Effector memory CD4-positive, alpha-beta T cell (primary cell): ENCODE data around the gene BCL10.
"Not testable (repeated sequence)": the region's sequence is repeated elsewhere in the genome, so short reads cannot be mapped to it uniquely, and the experiment has no call there.

ENCODE experiments used
- DNase-seq, 3 donors: peaks; one replicate each; pipeline ENCODE4 v3.0.0-alpha.2; 2020
- H3K27ac ChIP-seq: 2 replicates; pipeline ENCODE4 v1.7.0; 2013; ENCODE audit warnings: mild to moderate bottlenecking, low read length, moderate library complexity; ENCODE audit not compliant: insufficient read depth, poor library complexity, severe bottlenecking
- H3K27me3 ChIP-seq: replicated peaks from 2 replicates; pipeline ENCODE4 v1.7.0; 2013; ENCODE audit warnings: mild to moderate bottlenecking, low read length; ENCODE audit not compliant: insufficient read depth, control insufficient read depth, poor library complexity, severe bottlenecking
- H3K36me3 ChIP-seq: 2 replicates; pipeline ENCODE4 v1.7.0; 2013; ENCODE audit warnings: mild to moderate bottlenecking, low read length, moderate library complexity; ENCODE audit not compliant: control insufficient read depth, insufficient read depth
- H3K4me1 ChIP-seq: 2 replicates; pipeline ENCODE4 v1.7.0; 2013; ENCODE audit warnings: low read length, mild to moderate bottlenecking; ENCODE audit not compliant: control insufficient read depth, insufficient read depth, poor library complexity, severe bottlenecking
- H3K4me3 ChIP-seq: 2 replicates; pipeline ENCODE4 v1.7.0; 2013; ENCODE audit warnings: low read length, low read depth, mild to moderate bottlenecking; ENCODE audit not compliant: insufficient read depth, poor library complexity, severe bottlenecking
- H3K9me3 ChIP-seq: 2 replicates; pipeline ENCODE4 v1.7.0; 2013; ENCODE audit warnings: mild to moderate bottlenecking, low read length, moderate library complexity; ENCODE audit not compliant: control insufficient read depth

BCL10 gene

DNA sequence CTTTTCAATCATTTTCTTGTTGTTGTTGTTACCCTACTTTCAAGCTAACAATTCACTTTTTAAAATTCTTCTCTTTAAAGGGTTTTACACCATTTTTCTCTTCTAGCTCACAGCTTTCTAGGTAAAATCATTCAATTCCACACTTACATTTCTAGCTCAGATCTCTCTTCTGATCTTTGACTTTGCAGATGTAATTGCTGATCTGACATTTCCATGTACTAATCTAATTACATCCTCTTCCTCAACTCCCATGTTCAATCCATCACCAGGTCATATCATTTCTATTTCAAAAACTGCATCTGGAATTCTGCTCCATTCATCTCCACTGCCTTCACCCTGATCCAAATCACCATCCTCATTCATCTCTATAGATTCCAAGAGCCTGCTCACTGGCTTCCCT, 3.0 kb downstream of the BCL10 start:
- H3K4me3 ChIP-seq, result no peak overlapping the region
- H3K4me1 ChIP-seq, result no peaks in the 10 kb centered on the region
- no peak overlapping the region for H3K27ac ChIP-seq
- no peaks in the 10 kb centered on the region for H3K9me3 ChIP-seq
- H3K36me3 ChIP-seq, result peaks cover 17% of the 10 kb centered on the region
- DNase-seq, result no peak
- H3K27me3 ChIP-seq, result no peaks in the 10 kb centered on the region

DNA sequence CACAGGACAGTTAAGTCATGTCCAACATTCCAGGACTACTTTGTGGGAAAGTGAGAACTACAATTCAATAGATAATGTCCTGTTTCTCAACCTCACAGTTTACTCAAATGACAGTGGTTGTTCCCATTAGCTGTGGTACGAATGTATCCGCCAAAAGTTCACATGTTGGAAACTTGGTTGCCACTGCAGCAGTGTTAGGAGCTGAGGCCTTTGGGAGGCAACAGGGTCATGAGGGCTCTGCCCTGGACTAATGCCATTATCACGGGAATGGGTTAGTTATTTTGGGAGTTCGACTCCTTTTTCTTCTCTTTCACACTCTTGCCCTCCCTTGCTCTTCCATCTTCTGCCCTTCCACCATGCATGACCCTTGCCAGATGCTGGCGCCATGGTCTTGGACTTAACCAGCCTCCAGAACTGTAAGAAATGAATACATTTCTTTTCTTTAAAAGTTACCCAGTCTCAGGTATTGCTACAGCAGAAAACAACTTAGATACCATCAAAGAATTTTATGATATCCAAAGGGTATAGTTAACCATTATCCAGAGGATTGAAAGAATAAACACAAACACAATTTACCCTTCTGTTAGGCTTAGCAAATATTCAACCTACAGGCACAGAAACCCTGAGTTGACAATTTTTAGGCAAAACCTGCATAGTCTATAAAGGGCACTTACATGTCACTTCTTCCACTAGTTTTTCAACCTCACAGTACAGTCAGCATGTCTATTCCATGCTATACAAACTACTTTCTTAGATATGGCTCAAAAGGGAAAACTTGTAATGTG, 7.4 kb downstream of the BCL10 start:
- Histone ChIP-seq H3K36me3 (peaks cover 26% of the 10 kb centered on the region), H3K27me3 (no peaks in the 10 kb centered on the region), H3K27ac (no peak overlapping the region), H3K4me1 (no peaks in the 10 kb centered on the region), H3K4me3 (no peak overlapping the region), H3K9me3 (no peaks in the 10 kb centered on the region)
- DNase-seq, result no peak

DNA sequence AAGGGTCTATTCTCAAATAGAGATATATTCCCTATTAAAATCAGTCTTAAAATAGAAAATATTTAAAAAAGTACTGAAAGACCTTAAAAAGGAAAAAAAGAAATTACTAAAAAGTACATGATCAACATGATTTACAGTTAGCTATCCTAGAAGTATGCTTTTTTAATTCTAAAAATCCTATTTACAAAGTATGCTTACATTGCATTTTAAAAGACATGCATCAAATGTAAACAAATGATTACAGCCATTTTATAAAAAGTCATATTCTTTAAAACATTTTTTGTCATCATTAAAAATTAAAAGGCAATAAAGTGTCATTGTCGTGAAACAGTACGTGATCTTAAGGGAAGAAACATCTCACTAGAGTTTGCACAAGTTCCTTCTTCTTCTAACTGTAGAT, 9.1 kb downstream of the BCL10 start:
- no peaks in the 10 kb centered on the region for H3K9me3 ChIP-seq
- H3K27me3 ChIP-seq, result no peaks in the 10 kb centered on the region
- no peaks in the 10 kb centered on the region for H3K4me1 ChIP-seq
- no peak overlapping the region for H3K27ac ChIP-seq
- peaks cover 26% of the 10 kb centered on the region for H3K36me3 ChIP-seq
- DNase-seq, result no peak
- no peak overlapping the region for H3K4me3 ChIP-seq

DNA sequence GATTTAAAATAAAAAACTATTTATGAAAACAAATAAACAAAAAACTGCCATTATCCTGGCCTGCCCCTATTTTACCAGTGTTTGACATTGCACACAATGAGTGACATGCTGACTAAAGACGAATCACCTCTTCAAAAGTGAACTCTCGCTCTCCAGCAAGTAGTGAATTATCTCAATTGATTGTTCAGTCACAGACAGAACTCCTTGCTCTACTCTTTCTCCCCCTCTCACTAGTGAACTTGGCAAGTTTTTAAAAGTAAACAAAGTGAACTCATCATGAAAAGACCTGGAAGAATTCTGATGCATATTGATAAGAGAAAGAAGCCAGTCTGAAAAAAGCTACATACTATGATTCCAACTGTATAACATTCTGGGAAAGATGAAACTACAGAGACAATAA, 12.3 kb downstream of the BCL10 start:
- H3K27me3 ChIP-seq, result no peaks in the 10 kb centered on the region
- no peak for DNase-seq
- peaks cover 15% of the 10 kb centered on the region for H3K36me3 ChIP-seq
- H3K9me3 ChIP-seq, result no peaks in the 10 kb centered on the region
- peaks cover 4% of the 10 kb centered on the region for H3K4me1 ChIP-seq
- H3K4me3 ChIP-seq, result no peak overlapping the region
- H3K27ac ChIP-seq, result no peak overlapping the region

DNA sequence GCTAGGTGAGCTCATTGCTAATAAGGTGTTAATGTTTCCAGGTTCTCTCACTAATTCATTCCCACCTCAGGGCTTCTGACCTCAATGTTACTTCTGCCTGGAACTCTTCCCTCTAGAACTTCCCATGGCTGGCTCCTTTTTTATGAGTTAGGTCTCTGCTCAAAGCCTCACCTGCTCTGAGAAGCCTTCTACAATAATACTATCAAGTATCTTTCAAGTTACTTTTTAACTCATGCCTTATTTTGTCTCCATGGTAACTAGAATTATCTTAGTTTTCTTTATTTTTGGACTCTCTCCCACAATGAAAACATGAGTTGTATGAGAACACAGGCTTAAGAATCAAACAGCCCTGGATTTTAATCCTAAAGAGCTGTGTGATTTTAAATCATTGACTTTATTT, 13.4 kb downstream of the BCL10 start:
- H3K36me3 ChIP-seq, result peaks cover 8% of the 10 kb centered on the region
- DNase-seq, result no peak
- H3K4me3 ChIP-seq, result no peak overlapping the region
- H3K27me3 ChIP-seq, result no peaks in the 10 kb centered on the region
- no peak overlapping the region for H3K27ac ChIP-seq
- H3K4me1 ChIP-seq, result peaks cover 13% of the 10 kb centered on the region
- no peaks in the 10 kb centered on the region for H3K9me3 ChIP-seq

DNA sequence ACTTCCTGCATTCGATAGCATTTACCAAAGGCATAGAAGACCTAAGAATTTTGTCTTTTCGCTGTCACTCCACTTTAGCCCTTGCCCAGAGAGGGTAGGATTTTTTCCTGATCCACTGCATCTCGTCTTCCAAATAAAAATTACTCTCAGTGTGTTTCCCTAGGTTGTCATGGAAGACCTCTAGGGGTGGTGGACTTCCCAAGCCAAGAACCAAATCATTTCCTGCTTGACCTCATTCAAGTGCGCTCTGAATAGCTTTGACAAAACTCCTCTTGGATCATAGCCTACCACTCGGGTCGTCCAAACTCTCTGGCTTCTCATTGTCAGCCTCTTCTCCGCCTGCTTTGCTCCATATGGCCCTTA, 16.5 kb downstream of the BCL10 start:
- DNase-seq, result no peak
- peak overlapping the region; percentile 88 for H3K27ac ChIP-seq
- peak overlapping the region; percentile 97 for H3K4me3 ChIP-seq
- H3K36me3 ChIP-seq, result peaks cover 19% of the 10 kb centered on the region
- H3K27me3 ChIP-seq, result no peaks in the 10 kb centered on the region
- no peaks in the 10 kb centered on the region for H3K9me3 ChIP-seq
- peaks cover 15% of the 10 kb centered on the region for H3K4me1 ChIP-seq

DNA sequence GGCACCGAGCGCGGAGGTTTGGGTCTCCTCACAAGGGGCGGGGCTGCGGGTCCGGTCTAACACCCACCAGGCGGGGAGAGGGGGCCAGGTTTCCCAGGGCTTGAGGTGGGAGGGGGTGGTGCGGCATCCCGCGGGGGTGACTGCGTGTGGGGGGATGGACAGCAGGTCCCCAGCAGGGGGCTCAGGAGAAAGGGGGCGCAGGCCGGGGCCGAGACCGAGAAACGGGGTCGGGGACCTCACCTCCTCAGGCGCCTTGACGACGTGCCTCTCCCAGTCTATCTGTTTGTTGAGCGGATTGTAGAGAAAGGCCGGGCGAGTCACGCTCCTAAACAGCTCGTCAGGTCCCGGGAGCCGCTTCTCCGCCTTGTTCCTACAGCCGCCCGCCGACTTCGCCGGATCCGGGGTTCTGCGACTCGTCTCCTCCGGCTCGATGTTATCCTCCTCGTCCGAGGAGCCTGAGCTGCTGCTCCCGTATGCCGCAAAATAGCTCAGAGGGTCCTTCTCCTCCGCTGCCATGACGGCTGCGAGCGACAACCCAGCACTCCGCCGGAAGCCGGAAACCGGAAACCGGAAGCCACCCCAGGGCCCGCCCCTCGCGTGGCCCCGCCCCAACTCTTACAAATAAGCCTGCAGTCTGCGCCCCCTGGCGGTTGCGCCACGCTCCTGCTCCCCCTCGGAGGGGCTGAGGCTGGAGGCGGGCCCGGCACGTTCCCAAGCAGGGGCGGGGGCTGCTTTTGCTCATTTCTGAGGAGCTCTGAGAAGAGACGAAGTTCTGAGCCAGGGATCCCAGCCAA, 17.1 kb downstream of the BCL10 start, which contains the start of gene C1orf52:
C1orf52 (minus strand) TSS at position 545 of the 794 bp plus-strand sequence; CDS start at position 516, 29 bp downstream.
- peaks cover 15% of the 10 kb centered on the region for H3K4me1 ChIP-seq
- peak within 1 kb of the TSS; percentile 88 for H3K27ac ChIP-seq
- H3K4me3 ChIP-seq, result peak within 1 kb of the TSS; percentile 97
- H3K9me3 ChIP-seq, result no peaks in the 10 kb centered on the region
- peak; percentile 88 to 96 (median 95) for DNase-seq
- no peaks in the 10 kb centered on the region for H3K27me3 ChIP-seq
- H3K36me3 ChIP-seq, result peaks cover 16% of the 10 kb centered on the region

DNA sequence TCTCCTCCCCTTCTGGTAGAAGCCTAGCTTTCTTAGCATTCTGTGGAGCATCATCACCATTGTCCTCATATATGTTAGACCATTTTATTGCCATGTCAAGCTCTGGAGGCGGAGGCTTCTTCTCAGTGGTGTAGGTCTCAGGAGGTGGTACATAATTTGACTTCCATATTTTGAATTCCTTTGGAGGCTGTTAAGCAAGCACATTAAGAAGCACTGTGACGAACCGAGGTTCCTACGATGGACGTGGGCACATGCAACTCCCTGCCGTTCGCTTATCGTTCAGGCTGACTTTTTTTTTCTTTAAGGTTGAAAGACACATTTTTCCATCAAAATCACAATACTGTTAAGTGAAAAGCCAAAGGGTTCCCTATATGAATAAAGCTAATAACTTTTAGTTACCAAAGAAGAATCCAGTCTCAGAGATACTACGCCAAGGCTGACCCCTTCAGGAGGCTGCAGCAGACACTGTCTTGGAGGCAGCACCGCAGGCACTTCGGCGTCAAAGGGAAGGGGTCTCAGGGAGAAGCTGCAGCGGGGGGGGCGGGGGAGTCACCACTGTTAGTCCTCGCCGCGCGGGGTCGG, 17.8 kb downstream of the BCL10 start:
- peaks cover 15% of the 10 kb centered on the region for H3K36me3 ChIP-seq
- no peaks in the 10 kb centered on the region for H3K27me3 ChIP-seq
- H3K27ac ChIP-seq, result peak overlapping the region; percentile 88
- no peak for DNase-seq
- peaks cover 15% of the 10 kb centered on the region for H3K4me1 ChIP-seq
- no peaks in the 10 kb centered on the region for H3K9me3 ChIP-seq
- peak overlapping the region; percentile 97 for H3K4me3 ChIP-seq

DNA sequence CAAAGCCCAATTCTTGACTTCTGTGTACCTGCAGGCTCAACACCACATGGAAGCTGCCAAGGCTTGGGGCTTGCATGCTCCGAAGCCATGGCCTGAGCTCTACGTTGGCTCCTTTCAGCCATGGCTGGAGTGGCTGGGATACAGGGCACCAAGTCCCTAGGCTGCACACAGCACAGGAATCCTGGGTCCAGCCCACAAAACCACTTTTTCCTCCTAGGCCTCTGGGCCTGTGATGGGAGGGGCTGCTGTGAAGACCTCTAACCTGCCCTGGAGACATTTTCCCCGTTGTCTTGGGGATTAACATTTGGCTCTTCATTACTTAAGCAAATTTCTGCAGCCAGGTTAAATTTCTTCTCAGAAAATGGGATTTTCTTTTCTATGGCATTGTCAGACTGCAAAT, 27.4 kb downstream of the BCL10 start:
- H3K9me3 ChIP-seq, H3K4me1 ChIP-seq, H3K4me3 ChIP-seq, H3K27ac ChIP-seq, H3K36me3 ChIP-seq, H3K27me3 ChIP-seq, DNase-seq: not testable (repeated sequence)

DNA sequence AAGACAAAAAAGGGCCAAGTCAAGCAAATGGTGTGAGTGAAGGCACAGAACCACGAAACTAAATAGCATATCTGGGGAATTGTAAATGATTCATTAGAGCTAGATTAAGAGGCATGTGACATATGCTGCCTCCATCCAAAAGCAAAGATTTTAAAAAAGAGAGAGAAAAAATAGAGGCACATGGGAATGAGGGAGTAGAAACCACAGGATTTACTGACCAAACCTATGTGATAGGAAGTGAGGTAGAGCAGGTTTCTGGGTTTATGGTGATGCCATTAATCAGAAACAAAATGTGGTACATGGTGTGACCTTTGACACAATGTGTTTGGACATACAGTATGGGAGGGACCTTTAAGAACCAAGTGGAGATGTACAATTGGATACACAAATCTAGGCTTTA, 30.5 kb downstream of the BCL10 start:
- DNase-seq, result no peak
- no peaks in the 10 kb centered on the region for H3K9me3 ChIP-seq
- H3K27me3 ChIP-seq, result no peaks in the 10 kb centered on the region
- no peaks in the 10 kb centered on the region for H3K4me1 ChIP-seq
- H3K36me3 ChIP-seq, result no peaks in the 10 kb centered on the region
- H3K4me3 ChIP-seq, result no peak overlapping the region
- H3K27ac ChIP-seq, result no peak overlapping the region
